HCEC 1CT (cell line): Measurements from ENCODE around the gene ZBTB44.
"Not testable (repeated sequence)": the region's sequence is repeated elsewhere in the genome, so short reads cannot be mapped to it uniquely, and the experiment has no call there.

ENCODE experiments used
- DNase-seq: peaks from one replicate; pipeline ENCODE4 v3.0.0-alpha.2; 2017

Gene ZBTB44

GRCh38 chr11:130312046-130312445 is 2.7 kb downstream of the ZBTB44 start:
- DNase-seq, result no peak

- no peak for DNase-seq
Observed at GRCh38 chr11:130310622-130311021, 4.1 kb downstream of the ZBTB44 start.

GRCh38 chr11:130308886-130309285 is 5.8 kb downstream of the ZBTB44 start:
- no peak for DNase-seq

DNA sequence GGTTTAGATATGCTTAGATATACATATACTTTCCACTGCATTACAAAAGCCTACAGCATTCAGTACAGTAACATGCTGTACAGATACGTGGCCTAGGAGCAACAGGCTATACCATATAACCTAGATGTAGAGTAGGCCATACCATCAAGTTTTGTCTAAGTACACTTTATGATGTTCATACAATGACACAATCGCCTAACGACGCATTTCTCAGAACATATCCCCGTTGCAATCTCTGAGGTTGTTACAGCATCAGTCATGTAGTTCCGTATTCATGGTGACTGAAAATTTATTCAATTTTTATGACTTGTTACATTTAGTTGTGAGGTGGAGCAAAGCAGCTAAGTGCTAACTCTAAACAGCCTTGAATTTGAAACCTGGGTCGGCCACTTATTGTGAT is 6.7 kb downstream of the ZBTB44 start:
- DNase-seq, result no peak

- DNase-seq, result no peak
Observed at GRCh38 chr11:130304651-130305050, 10.1 kb downstream of the ZBTB44 start.

GRCh38 chr11:130301002-130301401 is 13.7 kb downstream of the ZBTB44 start:
- DNase-seq, result no peak

DNA sequence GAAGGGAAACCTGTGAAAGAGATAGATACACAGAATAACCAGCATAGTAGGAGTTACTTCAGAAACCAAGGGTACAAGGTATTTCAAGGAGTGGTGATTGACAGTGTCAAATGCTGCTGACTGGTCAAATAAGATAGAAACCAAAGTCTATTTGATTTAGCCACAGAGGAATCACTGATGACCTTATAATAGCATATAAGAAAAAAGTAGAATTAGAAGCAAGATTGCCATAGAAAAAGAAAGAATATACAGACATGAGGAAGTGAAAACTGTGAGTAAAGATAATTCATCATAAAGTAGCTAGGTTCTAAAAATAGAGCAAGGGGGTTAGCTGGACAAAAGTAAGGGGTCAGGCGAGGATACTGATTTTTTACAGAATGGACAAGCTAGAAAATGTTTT is 14.2 kb downstream of the ZBTB44 start:
- DNase-seq, result no peak

DNA sequence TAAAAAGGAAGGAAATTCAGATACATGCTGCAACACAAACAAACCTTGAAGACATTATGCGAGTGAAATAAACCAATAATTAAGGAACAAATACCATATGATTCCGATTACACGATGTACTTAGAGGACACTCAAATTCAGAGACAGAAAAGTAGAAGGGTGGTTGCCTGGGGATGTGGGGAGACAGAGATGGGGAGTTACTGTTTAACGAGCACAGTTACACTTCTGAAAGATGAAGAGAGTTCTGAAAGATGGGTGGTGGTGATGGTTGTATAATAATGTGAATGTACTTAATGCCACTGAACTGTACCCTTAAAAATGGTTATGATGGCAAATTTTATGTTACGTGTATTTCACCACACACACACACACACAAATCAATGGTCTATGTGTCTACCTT is 14.7 kb downstream of the ZBTB44 start:
- DNase-seq, result no peak

DNA sequence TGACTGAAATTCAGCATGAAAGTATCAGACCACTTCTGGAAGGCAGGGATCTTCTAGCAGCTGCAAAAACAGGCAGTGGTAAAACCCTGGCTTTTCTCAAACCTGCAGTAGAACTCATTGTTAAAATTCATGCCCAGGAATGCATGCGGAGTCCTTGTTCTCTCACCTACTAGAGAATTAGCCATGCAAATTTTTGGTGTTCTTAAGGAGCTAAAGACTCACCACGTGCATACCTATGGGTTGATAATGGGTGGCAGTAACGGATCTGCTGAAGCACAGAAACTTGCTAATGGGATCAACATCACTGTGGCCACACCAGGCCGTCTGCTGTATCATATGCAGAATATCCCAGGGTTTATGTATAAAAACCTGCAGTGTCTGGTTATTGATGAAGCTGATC is 19.1 kb downstream of the ZBTB44 start:
- DNase-seq, result no peak

- DNase-seq, result no peak
Observed at GRCh38 chr11:130282111-130282510, 32.6 kb downstream of the ZBTB44 start.

DNA sequence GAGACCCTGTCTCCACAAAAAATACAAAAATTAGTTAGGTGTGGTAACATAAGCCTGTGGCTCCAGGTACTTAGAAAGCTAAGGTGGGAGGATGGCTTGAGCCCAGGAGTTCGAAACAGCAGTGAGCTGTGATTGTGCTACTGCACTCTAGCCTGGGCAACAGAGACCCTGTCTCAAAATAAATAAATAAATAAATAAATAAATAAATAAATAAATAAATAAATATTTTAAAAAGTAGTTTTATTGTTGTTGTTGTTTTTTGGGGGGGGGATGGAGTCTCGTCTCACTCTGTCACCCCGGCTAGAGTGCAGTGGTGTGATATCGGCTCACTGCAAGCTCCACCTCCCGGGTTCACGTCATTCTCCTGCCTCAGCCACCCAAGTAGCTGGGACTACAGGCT is 33.4 kb downstream of the ZBTB44 start:
- not testable (repeated sequence) for DNase-seq

- no peak for DNase-seq
Observed at GRCh38 chr11:130279989-130280388, 34.7 kb downstream of the ZBTB44 start.

GRCh38 chr11:130278745-130279144 is 36.0 kb downstream of the ZBTB44 start:
- peak; percentile 24 for DNase-seq

GRCh38 chr11:130278151-130278550 is 36.6 kb downstream of the ZBTB44 start:
- no peak for DNase-seq

DNA sequence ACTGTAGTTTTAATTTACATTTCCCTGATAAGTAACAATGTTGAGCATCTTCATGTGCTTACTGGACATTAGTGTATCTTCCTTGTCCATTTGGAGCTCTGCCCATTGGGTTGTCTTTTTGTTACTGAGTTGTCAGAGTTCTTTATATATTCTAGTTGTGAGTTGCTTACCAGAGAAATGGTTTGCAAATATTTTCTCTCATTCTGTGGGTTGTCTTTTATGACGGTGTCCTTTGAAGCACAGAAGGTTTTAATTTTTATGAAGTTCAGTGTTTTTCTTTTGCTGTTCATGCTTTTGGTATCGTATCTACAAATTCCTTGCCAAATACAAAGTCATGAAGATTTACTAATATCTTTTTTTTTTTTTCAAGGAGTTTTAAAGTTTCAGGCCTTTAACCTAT is 42.4 kb downstream of the ZBTB44 start:
- no peak for DNase-seq

- no peak for DNase-seq
Observed at GRCh38 chr11:130269326-130269943, 45.3 kb downstream of the ZBTB44 start.

GRCh38 chr11:130263351-130263750 is 51.4 kb downstream of the ZBTB44 start:
- DNase-seq, result no peak

DNA sequence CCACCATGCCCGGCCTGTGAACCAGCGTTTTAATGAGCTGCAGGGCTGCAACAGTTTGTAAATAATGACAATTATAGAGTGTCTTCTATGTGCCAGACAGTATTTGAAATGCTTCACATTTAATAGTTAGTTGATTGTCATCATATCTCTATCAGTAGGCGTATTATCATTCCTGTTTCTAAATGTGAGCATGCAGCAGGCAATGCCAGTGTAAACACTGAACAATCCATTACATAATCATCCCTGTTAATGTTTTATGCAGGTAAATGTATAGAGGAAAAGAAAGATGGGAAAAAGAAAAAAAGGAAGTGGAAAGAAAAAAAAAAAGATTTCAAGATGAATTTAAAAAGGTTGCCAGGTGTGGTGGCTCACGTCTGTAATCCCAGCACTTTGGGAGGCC is 52.3 kb downstream of the ZBTB44 start:
- DNase-seq, result no peak

DNA sequence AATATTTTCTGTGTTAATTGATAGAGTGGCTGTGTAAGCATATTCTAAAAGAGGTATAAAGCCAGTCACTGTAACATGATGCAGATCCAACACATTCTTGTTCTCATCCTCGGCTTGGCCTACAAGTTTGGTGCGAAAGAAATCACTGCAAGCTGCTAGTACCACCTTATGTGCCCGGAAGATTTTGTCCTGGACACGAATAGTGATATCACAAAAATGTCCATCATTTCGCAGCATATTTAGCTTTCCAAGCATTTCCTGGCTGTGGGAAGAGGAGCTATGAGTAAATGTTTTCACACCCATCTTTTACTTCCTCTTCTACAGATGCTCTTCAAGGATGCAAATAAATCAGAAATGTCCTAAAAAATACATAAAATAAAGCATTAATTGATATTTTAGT is 53.1 kb downstream of the ZBTB44 start:
- DNase-seq, result no peak

DNA sequence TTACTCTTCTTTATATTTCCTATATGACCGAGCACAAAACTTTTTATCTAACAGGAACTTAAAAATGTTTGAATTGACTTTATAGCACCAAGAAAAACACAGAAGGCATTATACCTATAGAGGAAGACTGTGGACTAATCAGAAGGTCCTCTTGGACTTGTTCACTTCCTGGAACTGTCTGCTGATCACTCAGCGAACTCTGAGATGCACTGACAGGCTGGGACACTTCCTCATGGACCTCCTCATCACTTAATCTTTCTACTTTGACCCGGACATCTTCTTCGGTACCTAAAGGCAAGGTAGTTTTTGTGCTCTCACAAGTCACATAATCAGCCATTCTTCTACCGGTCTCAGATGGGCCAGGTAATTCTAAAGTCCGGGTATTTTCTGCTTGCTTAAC is 54.0 kb downstream of the ZBTB44 start:
- DNase-seq, result no peak

GRCh38 chr11:130260080-130260627 is 54.6 kb downstream of the ZBTB44 start:
- no peak for DNase-seq

DNA sequence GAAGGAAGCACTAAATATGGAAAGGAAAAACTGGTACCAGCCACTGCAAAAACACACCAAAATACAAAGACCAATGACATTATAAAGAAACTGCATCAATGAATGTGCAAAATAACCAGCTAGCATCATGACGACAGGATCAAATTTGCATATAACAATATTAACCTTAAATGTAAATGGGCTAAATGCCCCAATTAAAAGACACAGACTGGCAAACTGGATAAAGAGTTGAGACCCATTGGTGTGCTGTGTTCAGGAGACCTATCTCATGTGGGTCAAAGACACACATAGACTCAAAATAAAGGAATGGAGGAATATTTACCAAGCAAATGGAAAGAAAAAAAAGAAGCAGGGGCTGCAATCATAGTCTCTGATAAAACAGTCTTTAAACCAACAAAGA is 63.0 kb downstream of the ZBTB44 start:
- not testable (repeated sequence) for DNase-seq

DNA sequence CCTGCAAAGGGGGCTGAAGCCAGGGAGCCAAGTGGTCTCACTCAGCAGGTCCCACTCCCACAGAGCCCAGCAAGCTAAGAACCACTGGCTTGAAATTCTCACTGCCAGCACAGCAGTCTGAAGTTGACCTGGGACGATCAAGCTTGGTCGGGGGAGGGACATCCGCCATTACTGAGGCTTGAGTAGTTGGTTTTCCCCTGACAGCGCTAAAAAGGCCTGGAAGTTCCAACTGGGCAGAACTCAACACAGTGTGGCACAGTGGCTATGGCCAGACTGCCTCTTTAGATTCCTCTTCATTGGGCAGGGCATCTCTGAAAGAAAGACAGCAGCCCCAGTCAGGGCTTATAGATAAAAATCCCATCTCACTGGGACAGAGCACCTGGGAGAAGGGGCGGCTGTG is 64.8 kb downstream of the ZBTB44 start:
- not testable (repeated sequence) for DNase-seq

DNA sequence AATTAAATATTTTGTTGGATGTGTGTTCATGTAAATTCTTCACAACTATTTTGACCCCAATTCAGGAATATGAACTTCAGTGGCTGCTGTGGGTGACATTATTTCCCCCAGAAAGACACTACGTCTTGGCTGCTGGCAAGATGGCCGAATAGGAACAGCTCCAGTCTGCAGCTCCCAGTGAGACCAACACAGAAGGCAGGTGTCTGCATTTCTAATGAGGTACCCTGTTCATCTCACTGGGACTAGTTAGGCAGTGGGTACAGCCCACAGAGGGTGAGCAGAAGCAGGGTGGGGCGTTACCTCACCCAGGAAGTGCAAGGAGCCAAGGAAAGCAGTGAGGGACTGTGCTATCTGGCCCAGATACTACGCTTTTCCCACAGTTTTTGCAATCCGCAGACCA is 65.3 kb downstream of the ZBTB44 start:
- no peak for DNase-seq

- DNase-seq, result no peak
Observed at GRCh38 chr11:130247319-130247718, 67.4 kb downstream of the ZBTB44 start.
